Right lobe of liver (tissue), 4 donors: ENCODE data around the gene C19orf67.

Source experiments
- CTCF ChIP-seq, 4 donors: fragments of 200-600 bp in 3 of 4; fragments of 450-650 bp in 1 of 4; IDR thresholded peaks; one replicate each; pipeline versions ENCODE4 v1.5.1 to v1.8.0; 2016 to 2022; ENCODE audit warnings: antibody characterized with exemption in 4 of 4, mild to moderate bottlenecking in 2 of 4
- POLR2A ChIP-seq: fragments of 450-650 bp; IDR thresholded peaks from one replicate; pipeline ENCODE4 v1.6.1; 2017; ENCODE audit warnings: antibody characterized with exemption, mild to moderate bottlenecking
- donor health status: DM: no; HTN: no; CAD: no.
- donor health status: DM: no; HTN: no; CAD: no.
- donor health status: DM: no; HTN: yes; CAD: no.

DNA sequence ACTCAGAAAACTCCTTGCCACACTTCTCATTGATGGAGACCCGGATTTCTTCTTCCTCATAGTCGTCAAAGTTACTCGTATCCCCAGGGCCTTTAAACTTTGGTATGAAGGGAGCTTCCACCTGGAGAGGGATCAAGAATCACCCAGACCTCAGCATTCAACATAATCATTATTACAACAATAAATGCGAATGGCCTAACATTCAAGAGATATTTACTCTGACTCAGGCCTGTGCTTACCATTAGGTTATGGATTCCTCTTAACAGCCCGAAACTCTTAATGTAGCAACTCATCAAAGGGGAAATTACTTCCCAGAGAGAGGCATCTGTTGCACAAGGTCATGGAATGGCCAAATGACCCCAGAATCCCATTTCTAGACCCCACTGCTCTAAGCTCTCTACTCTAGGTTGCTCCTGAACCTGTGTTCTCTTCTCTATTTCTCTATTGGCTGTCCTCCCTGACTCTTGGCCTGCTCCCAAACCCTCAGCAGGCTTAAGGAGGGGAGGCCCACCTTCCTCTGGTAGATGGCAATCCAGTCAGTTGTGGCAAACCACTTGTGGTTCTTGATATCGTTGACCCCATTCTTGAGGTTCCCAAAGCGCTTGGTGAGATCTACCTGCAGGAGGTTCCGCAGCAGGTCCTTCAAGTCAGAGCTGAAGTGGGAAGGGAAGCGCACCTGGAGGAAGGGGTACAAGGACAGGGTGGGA lies 7.7 kb upstream of the C19orf67 start:
- no peak for TF ChIP-seq CTCF (IDR thresholded peaks at IDR 0.05)
- no peak for TF ChIP-seq POLR2A
